SK-N-MC (cell line): ENCODE data around the gene ZNF580.
A peak's percentile ranks its signal among the peaks of the same experiment; 100 is the strongest.

Source experiments
- DNase-seq: peaks from one replicate; pipeline ENCODE4 v3.0.0-alpha.2; 2011; ENCODE audit warnings: low read depth, low spot score
- H3K27ac ChIP-seq: fragments of 200-600 bp; sonication (generic); 2 replicates; pipeline ENCODE4 v1.5.1; 2016; ENCODE audit warnings: mixed run types
- H3K36me3 ChIP-seq: fragments of 200-600 bp; sonication (generic); 2 replicates; pipeline ENCODE4 v1.6.1; 2017; ENCODE audit warnings: antibody characterized with exemption, low read length, mixed read lengths; ENCODE audit not compliant: insufficient read depth
- H3K4me3 ChIP-seq: fragments of 200-600 bp; sonication (generic); 2 replicates; pipeline ENCODE4 v1.5.1; 2016
- H3K9ac ChIP-seq: fragments of 200-600 bp; sonication (generic); 2 replicates; pipeline ENCODE4 v1.8.0; 2017; ENCODE audit warnings: mixed run types, mixed read lengths; ENCODE audit not compliant: insufficient read length
- H3K9me3 ChIP-seq: fragments of 200-600 bp; sonication (generic); 2 replicates; pipeline ENCODE4 v1.6.1; 2017; ENCODE audit warnings: low read depth, mild to moderate bottlenecking, antibody characterized with exemption, low read length, moderate library complexity, mixed read lengths
- EZH2 ChIP-seq: fragments of 200-600 bp; sonication (generic); IDR thresholded peaks from one replicate; pipeline ENCODE4 v1.6.1; 2017; ENCODE audit warnings: antibody characterized with exemption
- FOXP2 ChIP-seq: optimal IDR thresholded peaks from 2 replicates; pipeline ENCODE3; 2011; ENCODE audit warnings: mild to moderate bottlenecking, moderate library complexity; ENCODE audit not compliant: insufficient read depth; ENCODE audit errors: extremely low read length, control extremely low read depth
- POLR2AphosphoS5 ChIP-seq: IDR thresholded peaks from 2 replicates; pipeline ENCODE4 v1.6.1; 2012; ENCODE audit warnings: mild to moderate bottlenecking, low read depth, low read length, borderline replicate concordance

The ZNF580 gene

DNA sequence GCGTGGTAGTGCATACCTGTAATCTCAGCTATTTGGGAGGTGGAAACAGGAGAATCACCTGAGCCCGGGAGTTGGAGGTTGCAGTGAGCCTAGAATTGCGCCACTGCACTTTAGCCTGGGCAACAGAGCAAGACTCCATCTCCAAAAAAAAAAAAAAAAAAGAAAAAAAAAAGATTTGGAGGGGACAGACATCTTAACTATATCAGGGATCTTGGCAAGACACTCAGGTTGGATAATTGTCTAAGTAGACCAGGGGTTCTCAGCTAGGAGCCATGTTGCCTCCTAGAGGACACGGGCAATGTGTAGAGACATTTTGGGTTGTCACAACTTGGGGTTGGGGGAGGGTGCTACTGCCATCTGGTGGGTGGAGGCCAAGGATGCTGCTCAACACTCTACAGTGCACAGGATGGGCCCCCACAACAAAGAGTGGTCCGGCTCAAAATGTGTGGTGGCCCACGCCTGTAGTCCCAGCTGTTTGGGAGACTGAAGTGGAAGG, 1.9 kb upstream of the ZNF580 start:
- H3K9me3 ChIP-seq: no peaks in the 10 kb centered on the region
- no peak for TF ChIP-seq FOXP2
- TF ChIP-seq EZH2: no peak
- TF ChIP-seq POLR2AphosphoS5: no peak; the same call in 1 of the 2 replicates
- H3K4me3 ChIP-seq: no peak overlapping the region
- no peak overlapping the region for H3K9ac ChIP-seq
- peak overlapping the region; percentile 71 for H3K27ac ChIP-seq
- no peaks in the 10 kb centered on the region for H3K36me3 ChIP-seq
- no peak for DNase-seq

DNA sequence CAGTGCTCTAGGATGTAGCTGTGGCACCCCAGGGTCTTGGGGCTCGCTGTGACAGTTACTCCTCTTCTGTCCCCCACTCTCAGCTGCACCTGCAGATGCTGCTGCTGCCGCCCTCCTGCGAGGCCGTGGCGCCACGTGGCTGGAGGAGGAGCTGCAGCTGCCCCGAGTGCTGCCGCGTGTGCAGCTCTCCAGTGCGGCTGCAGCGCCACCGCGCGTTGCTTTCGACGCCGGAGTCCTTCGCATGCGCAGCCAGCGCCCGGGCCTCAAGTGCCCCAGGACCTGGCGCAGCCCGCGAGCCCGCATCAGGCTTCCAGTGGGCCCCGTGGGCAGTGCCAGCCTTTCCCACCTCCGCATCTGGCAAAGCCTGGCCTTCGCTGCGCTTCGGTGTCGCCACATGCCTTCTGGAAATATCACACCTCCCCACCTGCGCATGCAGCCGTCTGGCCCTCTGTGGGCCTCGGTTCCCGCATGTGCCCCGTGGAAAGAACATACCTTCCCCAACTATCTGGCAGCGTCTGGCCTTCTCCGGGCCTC, 692 bp upstream of the ZNF580 start:
- peak overlapping the region; percentile 92 for H3K4me3 ChIP-seq
- H3K9ac ChIP-seq: peak overlapping the region; percentile 87
- no peaks in the 10 kb centered on the region for H3K9me3 ChIP-seq
- TF ChIP-seq EZH2 (no peak), FOXP2 (no peak), POLR2AphosphoS5 (no peak)
- peak overlapping the region; percentile 92 for H3K27ac ChIP-seq
- peaks cover 9% of the 10 kb centered on the region for H3K36me3 ChIP-seq
- DNase-seq: no peak

DNA sequence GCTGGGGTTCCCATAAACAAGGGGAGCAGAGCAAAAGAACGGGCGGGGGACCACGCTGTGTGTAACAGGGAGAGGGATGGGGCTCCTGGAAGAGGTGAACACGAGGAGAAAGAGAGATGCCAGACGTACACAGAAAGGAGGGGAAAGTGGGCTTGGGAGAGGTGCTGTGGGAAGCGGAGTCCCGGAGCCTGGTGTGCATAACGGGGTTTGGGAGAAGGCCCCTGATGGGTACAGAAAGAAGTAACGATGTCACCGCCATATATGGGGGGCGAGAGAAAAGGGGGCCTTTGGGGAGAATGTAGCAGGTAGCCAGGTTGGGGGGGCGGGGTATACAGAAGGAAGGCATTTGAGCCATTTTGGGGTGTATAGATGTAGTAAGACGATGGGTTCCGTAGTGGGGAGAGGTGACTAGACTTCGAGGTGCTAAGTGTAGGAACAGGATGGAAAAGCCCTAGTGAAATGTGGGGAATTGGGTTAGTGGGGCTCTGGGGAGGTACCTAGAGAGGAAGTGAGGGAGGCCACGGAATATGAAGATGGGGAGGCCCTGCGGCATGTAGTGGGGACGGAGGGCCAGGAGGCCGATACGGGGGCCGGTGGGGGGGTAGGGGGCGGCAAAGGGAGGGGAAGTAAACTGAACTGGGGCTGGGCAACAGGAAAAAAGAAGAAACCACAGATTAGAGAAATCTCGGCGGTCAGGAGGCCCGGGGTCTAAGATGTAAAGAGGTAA, 787 bp downstream of the ZNF580 start:
- Histone ChIP-seq H3K9ac (peak overlapping the region; percentile 87), H3K9me3 (no peaks in the 10 kb centered on the region), H3K27ac (peak overlapping the region; percentile 92), H3K4me3 (peak overlapping the region; percentile 92), H3K36me3 (peaks cover 15% of the 10 kb centered on the region)
- DNase-seq: no peak
- TF ChIP-seq FOXP2 (no peak), POLR2AphosphoS5 (peak; percentile 45; the same call in 1 of the 2 replicates)

DNA sequence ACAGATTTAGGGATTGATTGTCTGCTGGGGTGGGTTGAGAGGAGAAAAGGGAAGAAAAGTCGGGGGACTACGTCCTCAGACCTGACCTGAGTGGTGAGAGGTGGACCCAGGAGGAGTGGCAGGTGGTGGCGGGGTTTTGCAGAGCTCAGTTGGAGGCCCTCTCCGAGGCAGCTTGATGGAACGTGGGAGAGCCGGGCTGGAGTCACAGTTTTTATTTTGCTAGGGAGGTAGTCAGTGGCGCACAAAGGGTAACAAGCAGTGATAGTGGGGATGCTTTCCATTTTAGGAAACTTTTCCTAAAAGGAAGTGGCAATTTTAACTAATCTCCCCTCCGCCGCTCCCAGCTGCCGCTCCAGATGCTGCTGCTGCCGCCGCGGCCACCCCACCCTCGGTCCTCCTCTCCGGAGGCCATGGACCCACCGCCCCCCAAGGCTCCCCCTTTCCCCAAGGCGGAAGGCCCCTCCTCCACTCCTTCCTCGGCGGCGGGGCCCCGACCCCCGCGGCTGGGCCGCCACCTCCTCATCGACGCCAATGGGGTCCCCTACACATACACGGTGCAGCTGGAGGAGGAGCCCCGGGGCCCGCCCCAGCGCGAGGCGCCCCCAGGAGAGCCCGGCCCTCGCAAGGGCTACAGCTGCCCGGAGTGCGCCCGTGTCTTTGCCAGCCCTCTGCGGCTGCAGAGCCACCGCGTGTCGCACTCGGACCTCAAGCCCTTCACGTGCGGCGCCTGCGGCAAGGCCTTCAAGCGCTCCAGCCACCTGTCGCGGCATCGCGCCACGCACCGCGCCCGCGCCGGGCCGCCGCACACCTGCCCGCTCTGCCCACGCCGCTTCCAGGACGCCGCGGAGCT, 1.6 kb downstream of the ZNF580 start:
- Histone ChIP-seq H3K9ac (peak overlapping the region; percentile 87), H3K27ac (peak overlapping the region; percentile 92), H3K4me3 (peak overlapping the region; percentile 92), H3K9me3 (no peaks in the 10 kb centered on the region), H3K36me3 (peaks cover 19% of the 10 kb centered on the region)
- no peak for DNase-seq
- TF ChIP-seq EZH2 (no peak), POLR2AphosphoS5 (peak; percentile 19; the same call in 1 of the 2 replicates), FOXP2 (no peak)

DNA sequence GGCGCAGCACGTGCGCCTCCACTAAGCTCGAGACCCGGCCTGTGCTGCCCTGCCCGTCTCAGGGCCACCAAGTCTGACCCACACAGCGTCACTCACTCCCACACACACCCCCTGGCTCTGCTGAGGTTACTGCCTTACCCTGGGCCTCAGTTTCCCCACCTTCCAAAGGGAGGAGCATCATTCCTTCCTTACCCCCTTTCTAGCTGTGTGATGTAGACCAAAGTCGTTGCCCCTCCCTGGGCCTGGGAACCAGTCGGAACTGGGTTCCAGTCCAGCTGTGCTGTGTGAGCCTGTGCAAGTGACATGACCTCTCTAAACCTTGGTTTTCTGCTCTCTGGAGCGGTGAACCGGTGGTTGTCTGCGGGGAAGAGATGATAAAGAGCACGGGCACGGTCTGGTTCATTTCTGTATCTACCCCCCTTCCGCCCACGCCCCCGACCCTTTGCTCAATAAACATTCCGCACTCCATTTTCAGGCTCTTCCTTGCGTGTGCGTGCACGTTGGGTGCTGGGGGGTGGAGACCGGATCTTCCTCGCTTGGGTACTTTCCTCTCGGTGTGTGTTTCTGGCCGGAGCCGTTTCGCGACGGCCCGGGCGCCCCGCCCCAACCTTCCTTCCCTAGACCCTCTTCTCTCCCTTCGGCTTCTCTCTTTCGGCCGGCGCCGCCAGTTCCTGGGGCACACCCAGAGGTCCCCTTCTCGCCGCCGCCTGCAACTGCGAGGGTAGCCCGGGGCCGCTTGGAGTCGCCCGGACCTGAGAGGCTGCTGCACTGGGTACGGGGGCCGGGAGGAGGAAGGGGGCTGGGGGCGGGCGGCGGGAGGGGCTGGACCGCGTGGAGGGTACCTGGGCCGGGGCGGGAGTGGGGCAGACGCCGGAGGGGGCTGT, 2.4 kb downstream of the ZNF580 start, which contains the start of gene ZNF581:
Gene ZNF581 (plus strand): TSS at position 647 of the 884 bp plus-strand sequence. CDS start 923 bp downstream, outside the sequence.
- TF ChIP-seq FOXP2: no peak
- no peak for TF ChIP-seq EZH2
- TF ChIP-seq POLR2AphosphoS5: peak; percentile 82
- no peaks in the 10 kb centered on the region for H3K9me3 ChIP-seq
- peak within 1 kb of the TSS; percentile 92 for H3K27ac ChIP-seq
- DNase-seq: no peak
- H3K9ac ChIP-seq: peak within 1 kb of the TSS; percentile 94
- H3K36me3 ChIP-seq: peaks cover 19% of the 10 kb centered on the region
- peak within 1 kb of the TSS; percentile 92 for H3K4me3 ChIP-seq

DNA sequence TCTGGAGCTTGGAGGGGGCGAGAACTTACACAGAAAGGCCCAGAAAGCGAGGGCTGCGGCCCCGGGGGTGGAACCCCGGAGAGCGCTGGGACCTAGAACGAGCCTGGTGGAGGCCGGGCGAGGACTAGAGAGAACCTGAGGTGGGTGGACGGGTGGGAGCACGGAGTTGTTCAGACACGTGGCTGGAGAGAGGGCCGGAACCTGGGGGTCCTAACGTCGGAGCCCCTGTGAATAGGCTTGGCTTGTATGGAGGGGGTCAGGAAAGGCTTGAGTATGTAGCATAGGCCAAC, 3.0 kb downstream of the ZNF580 start:
- Histone ChIP-seq H3K9ac (peak overlapping the region; percentile 94), H3K27ac (0 out of 2 replicates have a peak overlapping the region, but pooled peaks have one; percentile 40), H3K4me3 (peak overlapping the region; percentile 92), H3K9me3 (no peaks in the 10 kb centered on the region), H3K36me3 (peaks cover 19% of the 10 kb centered on the region)
- no peak for DNase-seq
- TF ChIP-seq FOXP2 (no peak), POLR2AphosphoS5 (no peak), EZH2 (no peak)

DNA sequence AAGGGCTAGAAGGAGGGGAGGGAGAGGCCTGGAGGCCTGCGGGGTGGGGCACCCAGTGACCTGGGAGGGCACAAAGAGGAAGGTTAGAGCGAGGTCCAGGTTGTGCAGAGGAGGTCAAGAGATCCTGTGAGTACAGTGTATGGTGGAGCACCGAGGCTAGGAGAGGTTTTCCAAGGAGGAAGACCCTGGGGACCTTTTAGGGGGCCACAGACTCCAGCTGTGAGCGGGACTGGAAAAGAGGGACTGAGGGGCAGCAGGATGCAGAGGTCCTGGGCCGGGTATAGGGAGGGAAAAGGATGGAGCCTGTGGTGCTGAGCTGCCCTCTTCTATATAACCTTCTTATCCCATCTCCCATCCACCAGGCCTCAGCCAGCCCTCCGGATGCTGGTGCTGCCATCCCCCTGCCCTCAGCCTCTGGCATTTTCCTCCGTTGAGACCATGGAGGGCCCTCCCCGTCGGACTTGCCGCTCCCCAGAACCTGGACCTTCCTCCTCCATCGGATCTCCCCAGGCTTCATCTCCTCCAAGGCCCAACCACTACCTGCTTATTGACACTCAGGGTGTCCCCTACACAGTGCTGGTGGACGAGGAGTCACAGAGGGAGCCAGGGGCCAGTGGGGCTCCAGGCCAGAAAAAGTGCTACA, 3.5 kb downstream of the ZNF580 start:
- no peaks in the 10 kb centered on the region for H3K9me3 ChIP-seq
- TF ChIP-seq EZH2: no peak
- TF ChIP-seq POLR2AphosphoS5: no peak
- TF ChIP-seq FOXP2: no peak
- H3K27ac ChIP-seq: no peak overlapping the region
- peak overlapping the region; percentile 92 for H3K4me3 ChIP-seq
- H3K9ac ChIP-seq: peak overlapping the region; percentile 94
- no peak for DNase-seq
- peaks cover 19% of the 10 kb centered on the region for H3K36me3 ChIP-seq
